Gastroesophageal sphincter (tissue), 3 donors: ENCODE results near the gene SNRPA1.

Experiments used
- POLR2A ChIP-seq, 2 donors: fragments of 450-650 bp; IDR thresholded peaks; one replicate each; pipeline ENCODE4 v1.6.1; 2017; ENCODE audit warnings: antibody characterized with exemption in 2 of 2, mild to moderate bottlenecking in 2 of 2, moderate library complexity in 1 of 2
- POLR2AphosphoS5 ChIP-seq: sonication (generic); formaldehyde crosslinking; IDR thresholded peaks from one replicate; pipeline ENCODE4 v1.6.1; 2017; ENCODE audit warnings: antibody characterized with exemption
- TF ChIP-seq, protein P1 (sequence below), 4 experiments: fragments of 200-600 bp in 2 of 4; fragments of 450-650 bp in 2 of 4; sonication (generic) in 1 of 4; IDR thresholded peaks; one replicate each; pipeline ENCODE4 v1.5.1; 2017 to 2019; ENCODE audit warnings: antibody characterized with exemption in 4 of 4, mild to moderate bottlenecking in 2 of 4, moderate library complexity in 2 of 4

DNA sequence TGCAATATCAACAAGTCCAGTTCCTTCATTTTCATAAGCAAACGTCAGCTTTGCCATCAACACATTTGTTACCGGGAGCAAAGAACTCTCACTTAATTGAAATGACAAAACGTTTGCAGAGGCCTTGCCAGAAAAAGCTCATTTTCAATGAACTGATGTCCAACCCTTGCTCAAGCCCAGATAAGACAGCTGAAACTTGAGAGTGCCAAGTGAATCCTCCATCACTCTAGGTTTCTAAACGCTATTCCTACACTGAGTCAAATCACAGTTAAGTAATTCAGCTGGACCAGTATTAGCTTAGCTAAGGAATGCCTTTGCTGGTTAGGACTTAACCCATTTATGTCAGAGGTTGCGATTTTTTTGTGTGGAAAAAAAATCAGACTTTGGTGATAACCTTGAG lies 54.7 kb downstream of the SNRPA1 start:
- TF ChIP-seq, protein P1, sequence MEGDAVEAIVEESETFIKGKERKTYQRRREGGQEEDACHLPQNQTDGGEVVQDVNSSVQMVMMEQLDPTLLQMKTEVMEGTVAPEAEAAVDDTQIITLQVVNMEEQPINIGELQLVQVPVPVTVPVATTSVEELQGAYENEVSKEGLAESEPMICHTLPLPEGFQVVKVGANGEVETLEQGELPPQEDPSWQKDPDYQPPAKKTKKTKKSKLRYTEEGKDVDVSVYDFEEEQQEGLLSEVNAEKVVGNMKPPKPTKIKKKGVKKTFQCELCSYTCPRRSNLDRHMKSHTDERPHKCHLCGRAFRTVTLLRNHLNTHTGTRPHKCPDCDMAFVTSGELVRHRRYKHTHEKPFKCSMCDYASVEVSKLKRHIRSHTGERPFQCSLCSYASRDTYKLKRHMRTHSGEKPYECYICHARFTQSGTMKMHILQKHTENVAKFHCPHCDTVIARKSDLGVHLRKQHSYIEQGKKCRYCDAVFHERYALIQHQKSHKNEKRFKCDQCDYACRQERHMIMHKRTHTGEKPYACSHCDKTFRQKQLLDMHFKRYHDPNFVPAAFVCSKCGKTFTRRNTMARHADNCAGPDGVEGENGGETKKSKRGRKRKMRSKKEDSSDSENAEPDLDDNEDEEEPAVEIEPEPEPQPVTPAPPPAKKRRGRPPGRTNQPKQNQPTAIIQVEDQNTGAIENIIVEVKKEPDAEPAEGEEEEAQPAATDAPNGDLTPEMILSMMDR (IDR thresholded peaks at IDR 0.05): no peak
- TF ChIP-seq POLR2AphosphoS5 (peak; percentile 76), POLR2A (IDR thresholded peaks at IDR 0.05) (no peak)
